ENCODE measurements around the gene POU6F2.

Gene POU6F2

DNA sequence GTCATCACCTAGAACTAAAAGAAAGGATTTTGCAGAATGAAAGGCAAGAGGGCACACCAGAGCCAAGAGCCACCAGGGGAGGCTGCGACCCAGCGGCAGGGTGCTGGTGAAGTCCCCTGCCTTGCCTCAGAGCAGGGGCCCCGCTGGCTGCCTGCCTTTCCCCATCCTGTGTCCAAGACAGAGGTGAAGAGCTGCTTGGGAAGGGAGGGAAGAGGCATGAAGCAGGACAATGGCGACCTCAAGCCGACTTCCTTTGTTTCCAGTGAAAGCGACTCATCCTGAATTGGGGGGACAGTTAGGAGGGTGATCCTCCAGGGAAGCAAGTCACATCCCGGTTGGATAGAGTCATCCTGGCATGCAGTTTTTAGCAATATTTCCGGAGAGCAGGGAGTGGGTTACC, 333.0 kb downstream of the POU6F2 start:
- DNase-seq (ENCODE audit: low read depth), result no peak
- TF ChIP-seq, protein P1, sequence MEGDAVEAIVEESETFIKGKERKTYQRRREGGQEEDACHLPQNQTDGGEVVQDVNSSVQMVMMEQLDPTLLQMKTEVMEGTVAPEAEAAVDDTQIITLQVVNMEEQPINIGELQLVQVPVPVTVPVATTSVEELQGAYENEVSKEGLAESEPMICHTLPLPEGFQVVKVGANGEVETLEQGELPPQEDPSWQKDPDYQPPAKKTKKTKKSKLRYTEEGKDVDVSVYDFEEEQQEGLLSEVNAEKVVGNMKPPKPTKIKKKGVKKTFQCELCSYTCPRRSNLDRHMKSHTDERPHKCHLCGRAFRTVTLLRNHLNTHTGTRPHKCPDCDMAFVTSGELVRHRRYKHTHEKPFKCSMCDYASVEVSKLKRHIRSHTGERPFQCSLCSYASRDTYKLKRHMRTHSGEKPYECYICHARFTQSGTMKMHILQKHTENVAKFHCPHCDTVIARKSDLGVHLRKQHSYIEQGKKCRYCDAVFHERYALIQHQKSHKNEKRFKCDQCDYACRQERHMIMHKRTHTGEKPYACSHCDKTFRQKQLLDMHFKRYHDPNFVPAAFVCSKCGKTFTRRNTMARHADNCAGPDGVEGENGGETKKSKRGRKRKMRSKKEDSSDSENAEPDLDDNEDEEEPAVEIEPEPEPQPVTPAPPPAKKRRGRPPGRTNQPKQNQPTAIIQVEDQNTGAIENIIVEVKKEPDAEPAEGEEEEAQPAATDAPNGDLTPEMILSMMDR (IDR thresholded peaks at IDR 0.05; ENCODE audit: low read depth, low read length, missing control alignments), result no peak
- H3K4me3 ChIP-seq (ENCODE audit: low read depth, low read length), result no peak overlapping the region

DNA sequence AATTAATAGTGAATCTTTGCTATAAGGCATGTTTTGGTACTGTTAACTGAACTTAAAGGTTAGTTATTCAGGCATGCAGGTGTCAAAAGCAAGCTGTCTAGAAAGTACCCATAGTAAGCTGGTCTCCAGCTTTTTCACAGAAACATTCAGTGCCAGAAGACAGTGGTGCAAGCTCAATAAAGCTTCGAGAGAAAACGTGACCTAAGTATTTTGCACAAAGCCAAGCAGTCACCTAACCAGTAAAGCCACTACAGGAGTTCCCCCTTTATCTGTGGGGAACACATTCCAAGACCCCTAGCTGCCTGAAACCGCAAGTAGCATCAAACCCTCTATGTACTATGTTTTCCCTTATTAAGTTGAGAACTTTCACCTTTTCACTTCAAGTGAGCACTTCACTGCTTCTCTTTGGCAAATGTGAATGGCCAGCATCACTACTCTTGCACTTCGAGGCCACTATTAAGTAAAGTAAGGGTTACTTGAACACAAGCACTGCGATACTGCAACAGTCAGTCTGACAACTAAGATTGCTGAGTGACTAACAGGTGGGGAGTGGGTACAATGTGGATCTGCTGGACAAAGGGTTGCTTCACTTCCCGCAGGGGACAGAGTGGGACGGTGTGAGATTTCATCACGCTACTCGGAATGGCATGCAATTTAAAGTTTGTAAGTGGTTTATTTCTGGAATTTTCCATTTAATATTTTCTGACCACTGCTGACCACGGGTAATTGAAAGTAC, 334.7 kb downstream of the POU6F2 start:
- no peak for DNase-seq (ENCODE audit: low read depth)
- TF ChIP-seq, protein P1 (IDR thresholded peaks at IDR 0.05; ENCODE audit: low read depth, low read length, missing control alignments), result no peak
- H3K4me3 ChIP-seq (ENCODE audit: low read depth, low read length), result no peak overlapping the region

DNA sequence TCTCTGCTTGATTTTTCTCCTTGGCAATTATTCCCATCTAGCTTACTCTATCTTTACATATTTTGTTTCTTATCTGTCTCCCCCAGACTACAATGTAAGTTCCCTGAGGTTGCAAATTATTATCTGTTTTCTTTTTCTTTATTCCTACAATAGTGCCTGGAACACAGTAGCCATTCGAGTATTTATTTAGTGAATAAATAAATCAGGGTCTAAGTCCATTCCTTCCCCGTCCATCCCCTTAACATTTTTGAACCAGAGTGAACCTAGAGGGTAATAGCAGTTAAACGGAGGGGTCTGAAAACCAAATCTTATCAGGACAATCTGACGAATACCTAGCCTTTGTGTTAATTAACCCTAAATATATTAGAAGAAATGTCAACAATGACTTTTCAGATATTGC, 335.7 kb downstream of the POU6F2 start:
- TF ChIP-seq, protein P1 (IDR thresholded peaks at IDR 0.05; ENCODE audit: low read depth, low read length, missing control alignments), result no peak
- no peak for DNase-seq (ENCODE audit: low read depth)
- no peak overlapping the region for H3K4me3 ChIP-seq (ENCODE audit: low read depth, low read length)

DNA sequence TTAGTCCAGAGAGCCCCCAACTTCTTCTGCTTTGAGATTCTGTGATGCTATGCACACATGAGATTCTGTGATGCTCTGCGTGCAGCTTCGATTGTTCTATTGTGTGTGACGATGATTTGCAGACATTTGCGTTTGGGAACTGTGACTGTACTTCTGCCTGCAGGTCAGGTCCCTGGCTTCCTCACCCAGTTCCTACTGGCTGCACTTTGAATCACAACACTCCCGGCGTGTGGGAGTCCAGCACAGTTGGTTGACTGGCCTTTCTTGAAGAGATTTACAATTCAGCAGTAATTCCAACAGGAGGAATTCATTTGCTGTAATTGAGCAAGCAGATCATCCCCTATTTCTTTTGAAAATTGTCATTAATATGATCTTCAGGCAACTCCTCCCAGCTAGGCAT, 336.3 kb downstream of the POU6F2 start:
- no peak for DNase-seq (ENCODE audit: low read depth)
- H3K4me3 ChIP-seq (ENCODE audit: low read depth, low read length), result no peak overlapping the region
- TF ChIP-seq, protein P1 (IDR thresholded peaks at IDR 0.05; ENCODE audit: low read depth, low read length, missing control alignments), result no peak

DNA sequence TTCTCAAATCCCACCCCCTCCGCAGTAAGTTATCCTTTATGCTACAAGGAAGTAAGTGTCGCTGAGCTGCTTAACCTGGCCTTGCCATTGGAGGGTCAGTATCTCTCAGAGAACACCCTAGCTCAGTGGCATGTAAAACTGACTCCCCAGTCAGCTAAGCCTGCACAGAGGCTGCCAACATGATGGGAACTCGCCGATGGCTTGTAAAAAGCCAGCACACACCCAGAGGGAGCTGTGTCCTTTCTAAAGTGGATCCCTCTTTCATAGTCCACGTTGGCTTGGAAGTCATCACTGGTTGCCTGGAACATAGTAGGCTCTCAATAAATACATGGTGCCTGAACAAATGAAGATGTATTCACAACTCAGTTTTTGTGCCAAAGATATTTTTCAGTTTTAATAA, 339.4 kb downstream of the POU6F2 start:
- no peak for DNase-seq (ENCODE audit: low read depth)
- H3K4me3 ChIP-seq (ENCODE audit: low read depth, low read length), result no peak overlapping the region
- TF ChIP-seq, protein P1 (IDR thresholded peaks at IDR 0.05; ENCODE audit: low read depth, low read length, missing control alignments), result no peak

DNA sequence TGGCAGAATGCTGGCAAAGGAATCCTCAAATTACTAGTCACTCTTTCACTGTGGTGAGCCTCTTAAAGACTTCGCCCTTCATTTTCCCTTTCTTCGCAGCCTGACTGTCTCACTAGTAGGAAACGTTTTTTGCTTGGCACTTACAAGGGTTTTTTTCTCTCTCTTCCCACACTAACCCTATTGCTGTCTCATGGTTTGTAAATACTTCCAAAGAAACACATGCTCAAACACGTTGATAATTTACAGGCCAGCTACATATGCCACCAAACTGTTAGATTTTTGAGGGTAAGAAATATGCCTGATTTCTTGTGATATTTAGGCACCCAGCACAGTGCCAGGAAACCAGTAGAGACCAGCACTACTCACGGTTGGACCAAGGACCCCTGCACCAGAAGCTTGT, 340.2 kb downstream of the POU6F2 start:
- no peak overlapping the region for H3K4me3 ChIP-seq (ENCODE audit: low read depth, low read length)
- no peak for DNase-seq (ENCODE audit: low read depth)
- TF ChIP-seq, protein P1 (IDR thresholded peaks at IDR 0.05; ENCODE audit: low read depth, low read length, missing control alignments), result no peak

DNA sequence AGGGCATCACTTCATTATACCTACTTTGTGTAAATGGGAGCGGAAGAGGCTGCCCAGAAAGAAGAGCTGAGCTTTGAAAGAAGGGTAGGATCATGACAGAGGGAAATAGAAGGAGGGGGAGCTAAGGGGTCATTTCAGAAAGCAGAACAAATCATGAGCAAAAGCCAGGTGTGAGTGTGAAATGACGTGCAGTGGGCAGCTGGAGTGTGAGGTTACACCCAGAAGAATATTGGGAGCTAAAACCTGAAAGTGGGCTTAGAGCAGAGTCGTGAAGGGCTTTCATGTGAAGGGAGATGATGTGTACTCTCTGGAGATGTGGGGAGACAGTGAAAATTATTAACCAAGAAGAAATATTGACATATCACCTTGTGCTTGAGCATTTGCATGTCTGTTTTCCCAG, 343.5 kb downstream of the POU6F2 start:
- H3K4me3 ChIP-seq (ENCODE audit: low read depth, low read length), result no peak overlapping the region
- TF ChIP-seq, protein P1 (IDR thresholded peaks at IDR 0.05; ENCODE audit: low read depth, low read length, missing control alignments), result no peak
- DNase-seq (ENCODE audit: low read depth), result no peak
